Measurements from ENCODE around the gene C2CD2.
"Not testable (repeated sequence)": the region's sequence is repeated elsewhere in the genome, so short reads cannot be mapped to it uniquely, and the experiment has no call there.

The C2CD2 gene

GRCh38 chr21:41995577-41995976, 41.8 kb upstream of the C2CD2 start:
- H3K79me2 ChIP-seq (ENCODE audit: insufficient read depth, low read length), result no peaks in the 10 kb centered on the region
- H3K9ac ChIP-seq (ENCODE audit: low read length), result no peak overlapping the region
- H2AFZ ChIP-seq (ENCODE audit: low read length), result no peak overlapping the region
- H3K4me2 ChIP-seq (ENCODE audit: low read length), result no peak overlapping the region
- H3K9me3 ChIP-seq (ENCODE audit: low read length), result 0 out of 2 replicates have a peak, but pooled peaks cover 2% of the 10 kb centered on the region
- TF ChIP-seq CTCF (IDR thresholded peaks at IDR 0.05; ENCODE audit: low read length), result no peak
- TF ChIP-seq EZH2 (IDR thresholded peaks at IDR 0.05; ENCODE audit: borderline replicate concordance, low read length), result no peak
- no peaks in the 10 kb centered on the region for H3K9me2 ChIP-seq (ENCODE audit: low read depth, low read length)
- H3K27me3 ChIP-seq (ENCODE audit: insufficient read depth, low read length), result no peaks in the 10 kb centered on the region
- H3K36me3 ChIP-seq (ENCODE audit: insufficient read depth, low read length), result peaks cover 74% of the 10 kb centered on the region
- no peaks in the 10 kb centered on the region for H3K4me1 ChIP-seq (ENCODE audit: insufficient read depth, low read length, severe bottlenecking)
- H3K27ac ChIP-seq (ENCODE audit: low read depth, low read length, poor library complexity, severe bottlenecking), result no peak overlapping the region
- H3F3A ChIP-seq (ENCODE audit: insufficient read depth, low read length), result no peaks in the 10 kb centered on the region
- H4K20me1 ChIP-seq (ENCODE audit: insufficient read depth, low read length), result no peaks in the 10 kb centered on the region
- no peak overlapping the region for H3K4me3 ChIP-seq (ENCODE audit: low read depth, low read length, poor library complexity, severe bottlenecking)

GRCh38 chr21:41994613-41995012, 40.8 kb upstream of the C2CD2 start:
- not testable (repeated sequence) for H3K4me2 ChIP-seq (ENCODE audit: low read length); H4K20me1 ChIP-seq (ENCODE audit: insufficient read depth, low read length); H3K9me2 ChIP-seq (ENCODE audit: low read depth, low read length); H3K27ac ChIP-seq (ENCODE audit: low read depth, low read length, poor library complexity, severe bottlenecking); H3K9me3 ChIP-seq (ENCODE audit: low read length); H3K4me3 ChIP-seq (ENCODE audit: low read depth, low read length, poor library complexity, severe bottlenecking); H2AFZ ChIP-seq (ENCODE audit: low read length); H3K9ac ChIP-seq (ENCODE audit: low read length); H3K27me3 ChIP-seq (ENCODE audit: insufficient read depth, low read length); H3K4me1 ChIP-seq (ENCODE audit: insufficient read depth, low read length, severe bottlenecking); H3F3A ChIP-seq (ENCODE audit: insufficient read depth, low read length); H3K79me2 ChIP-seq (ENCODE audit: insufficient read depth, low read length)
- H3K36me3 ChIP-seq (ENCODE audit: insufficient read depth, low read length), result peaks cover 68% of the 10 kb centered on the region

- Histone ChIP-seq H3K27me3 (ENCODE audit: insufficient read depth, low read length) (no peaks in the 10 kb centered on the region), H3K27ac (ENCODE audit: low read depth, low read length, poor library complexity, severe bottlenecking) (no peak overlapping the region), H2AFZ (ENCODE audit: low read length) (no peak overlapping the region), H3K4me2 (ENCODE audit: low read length) (no peak overlapping the region), H3K36me3 (ENCODE audit: insufficient read depth, low read length) (peaks cover 64% of the 10 kb centered on the region), H3K4me1 (ENCODE audit: insufficient read depth, low read length, severe bottlenecking) (no peaks in the 10 kb centered on the region), H3K4me3 (ENCODE audit: low read depth, low read length, poor library complexity, severe bottlenecking) (no peak overlapping the region), H3K9me2 (ENCODE audit: low read depth, low read length) (no peaks in the 10 kb centered on the region), H4K20me1 (ENCODE audit: insufficient read depth, low read length) (no peaks in the 10 kb centered on the region), H3F3A (ENCODE audit: insufficient read depth, low read length) (no peaks in the 10 kb centered on the region), H3K9me3 (ENCODE audit: low read length) (0 out of 2 replicates have a peak, but pooled peaks cover 2% of the 10 kb centered on the region), H3K9ac (ENCODE audit: low read length) (no peak overlapping the region), H3K79me2 (ENCODE audit: insufficient read depth, low read length) (no peaks in the 10 kb centered on the region)
- TF ChIP-seq EZH2 (IDR thresholded peaks at IDR 0.05; ENCODE audit: borderline replicate concordance, low read length) (no peak), CTCF (IDR thresholded peaks at IDR 0.05; ENCODE audit: low read length) (no peak)
Measured at GRCh38 chr21:41993744-41994143, 39.9 kb upstream of the C2CD2 start.

GRCh38 chr21:41992576-41992975, 38.8 kb upstream of the C2CD2 start:
- no peaks in the 10 kb centered on the region for H3F3A ChIP-seq (ENCODE audit: insufficient read depth, low read length)
- H4K20me1 ChIP-seq (ENCODE audit: insufficient read depth, low read length), result no peaks in the 10 kb centered on the region
- TF ChIP-seq CTCF (IDR thresholded peaks at IDR 0.05; ENCODE audit: low read length) (no peak), EZH2 (IDR thresholded peaks at IDR 0.05; ENCODE audit: borderline replicate concordance, low read length) (no peak)
- H3K9me2 ChIP-seq (ENCODE audit: low read depth, low read length), result no peaks in the 10 kb centered on the region
- H3K79me2 ChIP-seq (ENCODE audit: insufficient read depth, low read length), result no peaks in the 10 kb centered on the region
- no peak overlapping the region for H2AFZ ChIP-seq (ENCODE audit: low read length)
- H3K36me3 ChIP-seq (ENCODE audit: insufficient read depth, low read length), result peaks cover 59% of the 10 kb centered on the region
- no peak overlapping the region for H3K9ac ChIP-seq (ENCODE audit: low read length)
- no peaks in the 10 kb centered on the region for H3K4me1 ChIP-seq (ENCODE audit: insufficient read depth, low read length, severe bottlenecking)
- no peak overlapping the region for H3K27ac ChIP-seq (ENCODE audit: low read depth, low read length, poor library complexity, severe bottlenecking)
- 0 out of 2 replicates have a peak, but pooled peaks cover 2% of the 10 kb centered on the region for H3K9me3 ChIP-seq (ENCODE audit: low read length)
- H3K4me2 ChIP-seq (ENCODE audit: low read length), result no peak overlapping the region
- no peaks in the 10 kb centered on the region for H3K27me3 ChIP-seq (ENCODE audit: insufficient read depth, low read length)
- no peak overlapping the region for H3K4me3 ChIP-seq (ENCODE audit: low read depth, low read length, poor library complexity, severe bottlenecking)
